Hypothalamus (tissue), 51 donors: ENCODE results near the gene SBK2.

Experiments used
- DNase-seq, 51 donors: peaks; one replicate each; lab custom pipeline; 2025; lab: John Stamatoyannopoulos, UW

Gene SBK2

DNA sequence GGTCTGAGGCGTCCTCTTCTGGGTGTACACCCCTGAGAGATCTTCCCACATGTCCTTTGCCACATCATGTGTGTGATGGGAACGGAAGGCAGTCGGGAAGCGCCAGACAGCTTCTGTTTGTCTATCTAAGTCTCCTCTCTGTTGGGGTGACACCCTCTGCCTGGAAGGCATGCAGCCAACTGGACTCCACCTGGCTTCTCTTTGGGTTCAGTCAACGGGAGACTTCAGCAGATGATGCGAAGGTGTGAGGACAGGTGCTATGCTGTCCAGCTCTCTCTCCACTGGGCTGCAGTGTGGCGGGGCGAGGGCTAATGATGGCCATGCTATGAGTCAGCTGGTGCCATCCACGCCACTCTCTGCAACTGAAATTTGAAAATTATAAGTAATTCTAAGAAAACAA, 22.8 kb upstream of the SBK2 start:
- DNase-seq: no peak

GRCh38 chr19:55554741-55555152, 17.8 kb upstream of the SBK2 start:
- no peak for DNase-seq

- DNase-seq: no peak
These were observed 17.4 kb upstream of the SBK2 start for GRCh38 chr19:55554302-55554701.

DNA sequence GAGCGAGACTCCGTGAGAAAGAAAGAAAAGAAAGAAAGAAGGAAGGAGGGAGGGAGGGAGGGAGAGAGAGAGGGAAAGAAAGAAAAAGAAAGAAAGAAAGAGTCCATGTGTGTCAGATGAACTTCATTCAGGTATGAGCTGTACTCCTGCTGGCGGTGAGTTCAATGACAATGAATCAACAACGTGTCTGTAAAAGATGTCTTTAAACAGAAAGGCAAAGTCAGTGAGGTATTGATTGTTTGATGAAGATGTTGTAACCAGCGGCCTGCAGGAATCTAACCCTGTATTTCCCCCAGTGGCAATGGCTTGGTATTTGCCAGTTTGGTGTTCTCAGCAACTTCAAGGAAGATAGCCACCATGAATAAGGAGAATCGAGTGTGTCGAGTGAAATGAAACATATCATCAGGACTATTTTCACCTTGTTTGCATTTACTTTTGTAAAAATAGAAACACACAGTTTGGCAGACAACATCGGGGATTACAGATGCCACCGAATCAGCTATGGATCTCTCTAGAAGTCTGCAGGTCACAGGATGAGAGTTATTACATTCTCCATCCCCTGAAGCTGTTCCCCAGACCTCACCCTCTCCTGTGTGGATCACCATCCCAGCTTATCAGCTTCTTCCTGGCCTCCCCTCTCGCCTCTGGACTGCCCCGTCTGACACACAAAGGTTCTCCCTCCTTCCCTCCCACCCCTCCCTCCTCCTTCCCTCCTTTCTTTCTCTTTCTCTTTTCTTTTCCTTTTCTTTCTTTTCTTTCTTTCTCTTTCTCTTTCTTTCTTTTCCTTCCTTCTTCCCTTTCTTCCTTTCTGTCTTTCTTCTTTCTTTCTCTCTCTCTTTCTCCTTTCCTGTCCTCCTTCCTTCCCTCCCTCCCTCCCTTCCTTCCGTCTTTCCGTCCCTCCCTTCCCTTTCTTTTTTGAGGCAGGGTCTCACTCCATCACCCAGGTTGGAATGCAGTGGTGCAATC, 16.6 kb upstream of the SBK2 start:
- DNase-seq: no peak

DNA sequence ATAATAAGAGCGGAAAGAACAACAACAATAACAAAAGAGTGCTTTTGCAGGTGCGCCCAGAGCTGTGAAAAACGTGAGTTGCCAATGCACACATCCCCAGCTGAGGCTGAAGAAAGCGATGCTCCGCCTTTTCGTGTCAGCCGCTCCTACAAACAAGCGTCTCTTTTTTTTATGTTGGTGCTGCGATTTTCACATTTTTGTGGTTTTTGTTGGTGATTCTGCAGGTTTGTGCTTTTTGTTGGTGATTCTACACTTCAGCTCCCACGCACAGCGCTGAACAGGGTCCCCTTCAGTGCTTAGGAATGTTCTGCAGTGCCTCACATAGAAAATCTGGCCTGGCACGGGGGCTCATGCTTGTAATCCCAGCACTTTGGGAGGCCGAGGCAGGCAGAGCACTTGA, 15.7 kb upstream of the SBK2 start:
- DNase-seq: no peak

- no peak for DNase-seq
These were observed 15.3 kb upstream of the SBK2 start for GRCh38 chr19:55552206-55552605.

DNA sequence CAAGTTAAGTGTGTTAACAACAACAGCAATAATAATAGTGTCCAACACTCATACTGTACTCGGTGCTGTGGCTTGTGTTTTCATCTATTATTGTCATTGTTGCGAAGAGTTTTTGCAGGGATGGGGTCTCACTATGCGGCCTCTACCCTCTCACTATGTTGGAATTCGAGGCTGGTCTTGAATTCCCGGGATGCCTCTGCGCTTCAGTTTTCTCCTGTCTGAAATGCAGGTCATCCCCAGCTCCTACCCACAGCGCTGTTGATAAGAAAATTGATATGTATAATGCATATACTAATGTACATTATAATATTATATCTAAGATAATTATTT, 13.4 kb upstream of the SBK2 start:
- DNase-seq: no peak

GRCh38 chr19:55549500-55550320, 12.8 kb upstream of the SBK2 start:
- DNase-seq: no peak

DNA sequence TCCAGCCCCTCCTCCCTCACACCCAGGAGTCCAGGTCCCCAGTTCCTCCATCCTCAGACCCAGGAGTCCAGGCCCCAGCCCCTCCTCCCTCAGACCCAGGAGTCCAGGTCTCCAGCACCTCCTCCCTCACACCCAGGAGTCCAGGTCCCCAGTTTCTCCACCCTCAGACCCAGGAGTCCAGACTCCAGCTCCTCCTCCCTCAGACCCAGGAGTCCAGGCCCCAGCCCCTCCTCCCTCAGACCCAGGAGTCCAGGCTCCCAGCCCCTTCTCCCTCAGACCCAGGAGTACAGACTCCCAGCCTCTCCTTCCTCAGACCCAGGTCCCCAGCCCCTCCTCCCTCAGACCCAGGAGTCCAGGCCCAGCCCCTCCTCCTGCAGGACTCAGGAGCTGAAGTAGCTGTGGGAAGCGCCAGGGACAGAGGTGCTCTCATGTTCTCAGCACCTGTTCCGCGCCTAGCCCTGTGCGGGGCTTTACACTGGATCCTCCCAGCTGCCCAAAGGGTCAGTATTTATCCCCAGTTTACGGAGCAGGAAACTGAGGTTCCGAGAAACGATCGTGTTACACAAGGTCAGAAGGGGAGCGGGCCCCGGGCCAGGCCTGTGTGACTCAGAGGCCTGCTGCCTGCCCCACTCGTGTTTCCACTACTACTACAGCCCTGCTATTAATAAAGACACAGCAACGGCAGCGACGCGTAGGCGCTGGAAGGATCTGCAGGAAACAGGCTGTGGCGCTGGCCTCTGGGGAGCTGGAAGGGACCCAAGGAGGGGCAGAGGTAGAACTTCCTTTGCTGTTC, 10.1 kb upstream of the SBK2 start:
- peak in 5 of 51 donors; percentile 4 to 18 (median 10) for DNase-seq

DNA sequence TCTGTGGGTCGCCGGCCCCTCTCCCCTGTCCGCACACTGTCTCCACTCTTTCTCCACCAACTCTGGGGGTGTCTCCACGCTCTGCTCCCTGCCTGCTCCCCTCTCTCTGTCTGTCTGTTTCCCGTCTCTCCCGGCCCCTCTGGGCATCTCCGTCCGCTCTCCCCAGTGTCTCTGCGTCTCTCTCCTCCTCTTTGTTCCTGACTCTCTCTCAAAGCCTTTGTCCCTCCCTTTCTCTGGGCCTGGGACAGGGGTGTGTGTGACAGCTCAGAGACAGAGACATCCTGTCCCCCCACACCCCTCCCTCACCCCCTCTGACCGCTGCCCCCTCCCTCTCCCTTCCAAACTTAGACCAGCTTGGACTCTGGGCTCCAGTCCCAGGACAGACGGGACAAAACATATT, 9.1 kb upstream of the SBK2 start:
- no peak for DNase-seq

DNA sequence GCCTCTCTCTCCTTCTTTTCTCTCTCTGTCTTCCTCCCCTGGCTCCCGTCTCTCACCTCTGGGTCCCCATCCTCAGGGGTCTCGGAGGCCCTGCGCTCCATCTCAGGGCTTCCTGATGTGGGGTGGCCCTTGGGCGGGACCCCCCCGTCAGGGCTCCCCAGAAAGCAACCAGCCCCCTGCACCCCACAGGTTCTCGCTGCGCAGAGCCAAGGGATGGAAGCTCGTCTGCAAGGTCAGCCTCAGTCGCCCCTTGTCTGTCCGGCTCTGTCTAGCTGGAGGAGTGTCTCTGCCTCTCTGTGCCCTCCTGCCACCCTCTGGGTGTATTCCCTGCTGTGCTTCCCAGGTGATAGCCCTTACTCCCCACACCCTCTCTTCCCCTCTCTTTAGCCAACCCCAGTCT, 8.5 kb upstream of the SBK2 start, which contains the start of gene SBK3:
SBK3 (minus strand) TSS at position 101 of the 400 bp plus-strand sequence; CDS start at position 101, 0 bp downstream.
- DNase-seq: no peak

GRCh38 chr19:55544776-55545439, 8.0 kb upstream of the SBK2 start:
- DNase-seq: no peak

DNA sequence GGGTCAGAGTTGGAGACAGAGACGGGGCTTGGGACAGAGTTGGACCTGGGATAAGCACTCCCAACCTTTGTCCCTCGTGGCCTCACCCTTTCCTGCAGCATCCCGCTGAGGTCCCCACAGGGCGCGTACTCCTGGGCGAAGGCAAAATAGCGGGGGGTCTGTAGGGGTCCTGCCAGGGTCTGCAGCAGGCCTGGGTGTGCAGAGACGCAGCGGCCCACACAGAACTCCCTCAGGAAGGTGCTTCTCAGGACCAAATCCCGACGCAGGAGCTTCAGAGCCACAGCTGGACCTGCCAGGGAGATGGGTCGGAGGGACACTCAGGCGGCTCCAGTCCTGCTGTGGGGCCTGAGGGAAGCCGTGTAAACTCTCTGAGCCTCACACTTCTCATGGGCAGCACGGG, 7.1 kb upstream of the SBK2 start:
- no peak for DNase-seq

DNA sequence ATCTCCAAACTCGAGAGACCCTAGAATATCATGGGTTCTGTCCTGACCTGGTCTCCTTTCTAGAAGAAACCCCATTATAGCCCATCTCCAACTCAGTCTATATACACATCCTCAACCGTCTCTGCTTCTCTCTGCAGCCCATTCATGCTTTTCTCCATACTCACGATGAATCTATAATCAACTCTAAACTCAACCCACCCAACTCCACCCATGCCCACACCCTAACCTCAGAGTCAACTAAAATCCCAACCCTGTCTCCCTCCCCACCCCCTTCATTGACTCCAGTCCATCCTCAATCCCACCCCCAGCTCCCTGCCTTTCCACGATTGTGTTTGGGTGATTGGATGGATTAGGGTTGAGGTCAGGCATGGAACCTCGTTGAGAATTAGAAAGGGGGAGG, 6.6 kb upstream of the SBK2 start:
- DNase-seq: no peak

DNA sequence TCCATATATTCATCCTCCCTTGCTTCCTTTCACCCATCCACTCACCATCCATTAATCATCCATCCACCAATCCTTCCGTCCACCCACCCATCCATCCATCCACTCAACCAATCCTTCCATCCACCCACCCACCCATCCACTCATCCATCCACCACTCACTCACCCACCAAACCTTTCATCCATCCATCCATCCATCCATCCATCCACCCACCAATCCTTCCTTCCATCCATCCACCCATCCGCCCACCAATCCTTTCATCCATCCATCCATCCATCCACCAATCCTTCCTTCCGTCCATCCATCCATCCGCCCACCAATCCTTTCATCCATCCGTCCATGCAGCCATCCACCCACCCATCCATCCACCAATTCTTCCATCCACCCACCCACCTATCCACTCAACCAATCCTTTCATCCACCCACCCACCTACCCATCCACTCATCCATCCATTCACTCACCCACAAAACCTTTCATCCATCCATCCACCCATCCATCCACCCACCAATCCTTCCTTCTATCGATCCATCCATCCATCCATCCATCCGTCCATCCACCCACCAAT, 5.4 kb upstream of the SBK2 start:
- no peak for DNase-seq

DNA sequence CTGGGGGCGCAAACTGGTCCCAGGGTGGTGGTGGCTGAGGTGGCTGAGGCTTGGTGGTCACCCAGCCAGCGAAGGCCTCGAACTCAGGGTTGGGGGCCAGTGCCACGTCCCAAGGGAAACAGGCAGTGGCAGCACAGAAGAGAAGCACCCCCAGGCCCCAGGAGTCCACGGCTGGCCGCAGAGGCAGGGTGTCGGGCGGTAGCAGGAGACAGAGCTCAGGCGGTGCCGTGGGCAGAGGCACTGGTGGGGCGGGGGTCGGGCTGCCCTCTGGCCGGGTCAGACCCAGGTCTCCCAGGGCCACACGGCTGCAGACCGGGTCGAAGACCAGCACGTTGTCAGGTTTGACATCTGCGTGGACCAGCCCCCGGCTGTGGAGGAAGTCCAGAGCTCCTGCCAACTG, 4.2 kb upstream of the SBK2 start:
- no peak for DNase-seq

- no peak for DNase-seq
These were observed 3.7 kb upstream of the SBK2 start for GRCh38 chr19:55540619-55541018.

DNA sequence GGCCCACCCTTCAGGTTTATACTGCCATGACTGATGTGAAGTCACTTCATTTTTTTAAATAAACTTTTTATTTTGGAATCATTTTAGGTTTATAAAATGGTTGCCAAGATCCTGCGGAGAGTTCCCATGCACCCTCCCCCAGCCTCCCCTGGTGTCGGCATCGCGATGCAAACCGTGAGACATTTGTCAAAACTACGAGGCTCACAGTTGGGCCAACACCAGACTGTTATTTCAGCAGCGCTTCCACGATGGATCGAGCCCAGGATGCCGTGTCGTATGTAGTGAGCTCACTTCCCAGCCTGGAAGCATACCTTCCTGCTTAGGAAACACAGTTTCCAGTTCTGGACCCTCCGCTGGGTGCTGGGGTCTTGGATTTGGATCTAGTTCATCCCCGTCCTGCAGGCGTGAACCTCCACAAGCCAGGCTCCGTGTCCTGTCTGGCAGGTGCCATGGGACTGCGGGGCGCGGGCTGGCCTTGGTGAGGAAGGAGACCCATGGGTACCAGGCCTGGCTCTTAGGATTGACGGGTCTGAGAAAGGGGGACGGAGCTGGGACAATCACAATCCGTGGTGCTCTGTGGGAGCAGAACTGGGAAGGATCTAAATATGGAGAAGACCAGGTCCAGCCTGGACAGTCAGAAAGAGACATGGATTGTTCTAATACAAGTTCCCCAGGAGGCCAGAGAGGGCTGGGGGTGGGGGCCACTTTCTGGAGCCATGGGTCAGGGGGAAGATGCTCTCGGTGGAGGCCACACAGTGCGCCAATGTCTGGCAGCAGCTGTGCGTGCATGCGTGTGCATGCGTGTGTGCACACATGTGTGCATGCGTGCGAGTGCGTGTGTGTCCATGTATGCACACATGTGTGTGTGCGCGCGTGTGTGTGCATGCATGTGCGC, 2.4 kb upstream of the SBK2 start:
- DNase-seq: no peak

DNA sequence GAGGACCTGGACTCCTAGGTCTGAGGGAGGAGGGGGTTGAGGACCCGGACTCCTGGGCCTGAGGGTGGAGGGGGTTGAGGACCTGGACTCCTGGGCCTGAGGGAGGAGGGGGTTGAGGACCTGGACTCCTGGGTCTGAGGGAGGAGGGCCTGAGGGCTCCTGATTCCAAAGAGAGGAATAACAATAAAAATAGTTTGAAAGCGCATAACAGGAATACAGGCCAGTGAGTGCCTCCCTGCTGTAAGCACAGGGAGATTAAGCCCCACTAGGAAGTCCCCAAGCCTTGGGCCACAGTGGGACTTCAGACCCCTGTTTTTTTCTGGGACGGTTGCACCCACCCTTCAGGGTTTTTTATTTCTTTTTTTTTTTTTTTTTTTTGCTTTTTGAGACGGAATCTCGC, 1.2 kb upstream of the SBK2 start:
- no peak for DNase-seq
